HepG2 (cell line): ENCODE results near the gene USE1. TPM values are rescaled to one million over a fixed set of nuclear protein-coding genes. Genes with fewer than 3 reads are reported as not detected.
A peak's percentile ranks its signal among the peaks of the same experiment; 100 is the strongest.

ENCODE experiments used
- GPN1 ChIP-seq: sonication (generic); formaldehyde crosslinking; IDR thresholded peaks from 2 replicates; pipeline ENCODE4 v1.5.1; 2020; ENCODE audit warnings: missing genetic modification reagents, borderline replicate concordance
- PLRG1 ChIP-seq: fragments of 450-650 bp; conservative IDR thresholded peaks from 2 replicates; pipeline ENCODE4 v1.6.1; 2016
- RAD21 ChIP-seq: fragments of 450-650 bp; formaldehyde crosslinking; IDR thresholded peaks from 2 replicates; pipeline ENCODE4 v1.5.0; 2020; ENCODE audit warnings: mild to moderate bottlenecking
- SPEN ChIP-seq: sonication (generic); formaldehyde crosslinking; IDR thresholded peaks from 2 replicates; pipeline ENCODE4 v1.5.1; 2020; ENCODE audit warnings: low read depth, mild to moderate bottlenecking, missing genetic modification reagents
- SUZ12 ChIP-seq: fragments of 150-350 bp; IDR thresholded peaks from 2 replicates; pipeline ENCODE4 v1.6.1; 2014; ENCODE audit warnings: low read depth, low read length
- WIZ ChIP-seq: sonication (generic); formaldehyde crosslinking; IDR thresholded peaks from 2 replicates; pipeline ENCODE4 v1.5.1; 2020; ENCODE audit warnings: mild to moderate bottlenecking, missing genetic modification reagents
- ZNF234 ChIP-seq: sonication (generic); formaldehyde crosslinking; conservative IDR thresholded peaks from 2 replicates; pipeline ENCODE4 v1.5.1; 2020; ENCODE audit warnings: mild to moderate bottlenecking, missing genetic modification reagents
- ZNF274 ChIP-seq: sonication (generic); formaldehyde crosslinking; IDR thresholded peaks from 2 replicates; pipeline ENCODE4 v1.5.1; 2020; ENCODE audit warnings: mild to moderate bottlenecking, missing genetic modification reagents
- ZNF354B ChIP-seq: sonication (generic); formaldehyde crosslinking; IDR thresholded peaks from 2 replicates; pipeline ENCODE4 v1.8.0; 2022; ENCODE audit warnings: mild to moderate bottlenecking, missing genetic modification reagents
- ZNF562 ChIP-seq: sonication (generic); formaldehyde crosslinking; IDR thresholded peaks from 2 replicates; pipeline ENCODE4 v1.8.0; 2022; ENCODE audit warnings: missing genetic modification reagents, borderline replicate concordance
- polyA plus RNA-seq, 8 experiments: library from polyadenylated mRNA; depleted of rRNA in 3 of 8; stranded (reverse) in 7 of 8; unstranded in 1 of 8; fragments of >200 nt; fragmentation: Illumina TruSeq in 4 of 8; extraction: Trizol in 4 of 8; gene quantifications; 2 replicates each; pipeline versions ENCODE4 v1.2.1 to v1.2.3, GENCODE V29; 2011 to 2016; ENCODE audit warnings: low read depth in 4 of 8, missing spikeins in 1 of 8, mixed read lengths in 1 of 8; ENCODE audit not compliant: insufficient read depth in 1 of 8
- total RNA-seq, 5 experiments: library from RNA; depleted of rRNA; stranded (reverse); fragments of >200 nt; fragmentation: Illumina TruSeq; extraction: Trizol; gene quantifications; 2 replicates each; pipeline ENCODE4 v1.2.3, GENCODE V29; 2016; ENCODE audit warnings: low read depth in 1 of 5
- TF ChIP-seq, protein P1 (sequence below), 2 experiments: fragments of 450-650 bp in 1 of 2; sonication (generic) in 1 of 2; formaldehyde crosslinking in 1 of 2; IDR thresholded peaks; 2 replicates each; pipeline versions ENCODE4 v1.6.1 to v1.8.0; 2016 to 2022; ENCODE audit warnings: antibody characterized with exemption in 1 of 2, mild to moderate bottlenecking in 1 of 2, missing genetic modification reagents in 1 of 2
- TF ChIP-seq, protein P2 (sequence below): sonication (generic); formaldehyde crosslinking; IDR thresholded peaks from 2 replicates; pipeline ENCODE4 v1.5.1; 2020; ENCODE audit warnings: mild to moderate bottlenecking, missing genetic modification reagents, borderline replicate concordance

USE1 gene
- total and polyA plus RNA-seq, 2 of the 13 experiments (the other 11 are each of a cell fraction or from before 2014, with no cell fraction given), result 9.9 to 17.6 TPM

DNA sequence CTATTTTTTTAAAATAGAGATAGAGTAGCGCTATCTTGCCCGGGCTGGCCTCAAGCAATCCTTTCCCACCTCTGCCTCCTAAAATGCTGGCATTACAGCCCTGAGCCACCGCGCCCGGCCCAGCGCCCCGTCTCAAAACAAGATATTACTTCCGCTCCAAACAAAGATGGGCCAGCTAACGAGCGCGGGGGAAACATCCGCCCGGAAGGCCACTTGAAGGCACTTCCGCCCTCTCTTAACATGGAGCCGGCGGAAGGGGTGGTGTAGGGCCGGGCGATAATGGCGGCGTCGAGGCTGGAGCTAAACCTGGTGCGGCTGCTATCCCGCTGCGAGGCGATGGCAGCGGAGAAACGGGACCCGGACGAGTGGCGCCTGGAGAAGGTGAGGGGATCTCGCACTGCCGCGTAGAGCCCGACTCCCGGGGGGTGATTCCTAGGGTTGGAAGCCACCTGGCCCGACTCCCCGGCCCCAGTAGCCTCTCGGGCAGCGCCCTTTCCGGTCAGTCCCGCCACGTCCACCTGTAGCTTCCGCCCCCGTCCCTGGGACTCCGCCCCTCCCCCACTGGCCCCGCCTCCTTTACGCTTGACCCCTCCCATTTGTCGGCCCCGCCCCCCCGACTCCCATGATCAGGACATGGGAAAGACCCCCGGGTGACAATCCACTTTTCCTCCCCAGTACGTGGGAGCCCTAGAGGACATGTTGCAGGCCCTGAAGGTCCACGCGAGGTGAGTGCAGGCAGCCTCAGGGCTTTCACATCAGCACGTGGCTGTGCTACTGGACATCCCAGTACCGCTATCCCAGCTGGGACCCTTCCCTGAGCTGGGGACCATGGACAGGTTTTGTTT lies at the start of gene USE1 (continued):
- TF ChIP-seq, protein P1, sequence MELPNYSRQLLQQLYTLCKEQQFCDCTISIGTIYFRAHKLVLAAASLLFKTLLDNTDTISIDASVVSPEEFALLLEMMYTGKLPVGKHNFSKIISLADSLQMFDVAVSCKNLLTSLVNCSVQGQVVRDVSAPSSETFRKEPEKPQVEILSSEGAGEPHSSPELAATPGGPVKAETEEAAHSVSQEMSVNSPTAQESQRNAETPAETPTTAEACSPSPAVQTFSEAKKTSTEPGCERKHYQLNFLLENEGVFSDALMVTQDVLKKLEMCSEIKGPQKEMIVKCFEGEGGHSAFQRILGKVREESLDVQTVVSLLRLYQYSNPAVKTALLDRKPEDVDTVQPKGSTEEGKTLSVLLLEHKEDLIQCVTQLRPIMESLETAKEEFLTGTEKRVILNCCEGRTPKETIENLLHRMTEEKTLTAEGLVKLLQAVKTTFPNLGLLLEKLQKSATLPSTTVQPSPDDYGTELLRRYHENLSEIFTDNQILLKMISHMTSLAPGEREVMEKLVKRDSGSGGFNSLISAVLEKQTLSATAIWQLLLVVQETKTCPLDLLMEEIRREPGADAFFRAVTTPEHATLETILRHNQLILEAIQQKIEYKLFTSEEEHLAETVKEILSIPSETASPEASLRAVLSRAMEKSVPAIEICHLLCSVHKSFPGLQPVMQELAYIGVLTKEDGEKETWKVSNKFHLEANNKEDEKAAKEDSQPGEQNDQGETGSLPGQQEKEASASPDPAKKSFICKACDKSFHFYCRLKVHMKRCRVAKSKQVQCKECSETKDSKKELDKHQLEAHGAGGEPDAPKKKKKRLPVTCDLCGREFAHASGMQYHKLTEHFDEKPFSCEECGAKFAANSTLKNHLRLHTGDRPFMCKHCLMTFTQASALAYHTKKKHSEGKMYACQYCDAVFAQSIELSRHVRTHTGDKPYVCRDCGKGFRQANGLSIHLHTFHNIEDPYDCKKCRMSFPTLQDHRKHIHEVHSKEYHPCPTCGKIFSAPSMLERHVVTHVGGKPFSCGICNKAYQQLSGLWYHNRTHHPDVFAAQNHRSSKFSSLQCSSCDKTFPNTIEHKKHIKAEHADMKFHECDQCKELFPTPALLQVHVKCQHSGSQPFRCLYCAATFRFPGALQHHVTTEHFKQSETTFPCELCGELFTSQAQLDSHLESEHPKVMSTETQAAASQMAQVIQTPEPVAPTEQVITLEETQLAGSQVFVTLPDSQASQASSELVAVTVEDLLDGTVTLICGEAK (IDR thresholded peaks at IDR 0.05), result peak; percentile 71
- TF ChIP-seq, protein P1 (CRISPR knock-in tag; IDR thresholded peaks at IDR 0.05), result no peak
- no peak for TF ChIP-seq SUZ12
- peak; percentile 68 for TF ChIP-seq RAD21 (CRISPR knock-in tag)
- peak; percentile 77; the same call in 1 of the 2 replicates for TF ChIP-seq SPEN (CRISPR knock-in tag)
- no peak for TF ChIP-seq WIZ (CRISPR knock-in tag)
- TF ChIP-seq GPN1, result no peak
- TF ChIP-seq ZNF354B (CRISPR knock-in tag), result no peak
- no peak for TF ChIP-seq ZNF562 (CRISPR knock-in tag)
- TF ChIP-seq ZNF274 (CRISPR knock-in tag), result peak; percentile 82
- no peak for TF ChIP-seq PLRG1
- TF ChIP-seq, protein P2, sequence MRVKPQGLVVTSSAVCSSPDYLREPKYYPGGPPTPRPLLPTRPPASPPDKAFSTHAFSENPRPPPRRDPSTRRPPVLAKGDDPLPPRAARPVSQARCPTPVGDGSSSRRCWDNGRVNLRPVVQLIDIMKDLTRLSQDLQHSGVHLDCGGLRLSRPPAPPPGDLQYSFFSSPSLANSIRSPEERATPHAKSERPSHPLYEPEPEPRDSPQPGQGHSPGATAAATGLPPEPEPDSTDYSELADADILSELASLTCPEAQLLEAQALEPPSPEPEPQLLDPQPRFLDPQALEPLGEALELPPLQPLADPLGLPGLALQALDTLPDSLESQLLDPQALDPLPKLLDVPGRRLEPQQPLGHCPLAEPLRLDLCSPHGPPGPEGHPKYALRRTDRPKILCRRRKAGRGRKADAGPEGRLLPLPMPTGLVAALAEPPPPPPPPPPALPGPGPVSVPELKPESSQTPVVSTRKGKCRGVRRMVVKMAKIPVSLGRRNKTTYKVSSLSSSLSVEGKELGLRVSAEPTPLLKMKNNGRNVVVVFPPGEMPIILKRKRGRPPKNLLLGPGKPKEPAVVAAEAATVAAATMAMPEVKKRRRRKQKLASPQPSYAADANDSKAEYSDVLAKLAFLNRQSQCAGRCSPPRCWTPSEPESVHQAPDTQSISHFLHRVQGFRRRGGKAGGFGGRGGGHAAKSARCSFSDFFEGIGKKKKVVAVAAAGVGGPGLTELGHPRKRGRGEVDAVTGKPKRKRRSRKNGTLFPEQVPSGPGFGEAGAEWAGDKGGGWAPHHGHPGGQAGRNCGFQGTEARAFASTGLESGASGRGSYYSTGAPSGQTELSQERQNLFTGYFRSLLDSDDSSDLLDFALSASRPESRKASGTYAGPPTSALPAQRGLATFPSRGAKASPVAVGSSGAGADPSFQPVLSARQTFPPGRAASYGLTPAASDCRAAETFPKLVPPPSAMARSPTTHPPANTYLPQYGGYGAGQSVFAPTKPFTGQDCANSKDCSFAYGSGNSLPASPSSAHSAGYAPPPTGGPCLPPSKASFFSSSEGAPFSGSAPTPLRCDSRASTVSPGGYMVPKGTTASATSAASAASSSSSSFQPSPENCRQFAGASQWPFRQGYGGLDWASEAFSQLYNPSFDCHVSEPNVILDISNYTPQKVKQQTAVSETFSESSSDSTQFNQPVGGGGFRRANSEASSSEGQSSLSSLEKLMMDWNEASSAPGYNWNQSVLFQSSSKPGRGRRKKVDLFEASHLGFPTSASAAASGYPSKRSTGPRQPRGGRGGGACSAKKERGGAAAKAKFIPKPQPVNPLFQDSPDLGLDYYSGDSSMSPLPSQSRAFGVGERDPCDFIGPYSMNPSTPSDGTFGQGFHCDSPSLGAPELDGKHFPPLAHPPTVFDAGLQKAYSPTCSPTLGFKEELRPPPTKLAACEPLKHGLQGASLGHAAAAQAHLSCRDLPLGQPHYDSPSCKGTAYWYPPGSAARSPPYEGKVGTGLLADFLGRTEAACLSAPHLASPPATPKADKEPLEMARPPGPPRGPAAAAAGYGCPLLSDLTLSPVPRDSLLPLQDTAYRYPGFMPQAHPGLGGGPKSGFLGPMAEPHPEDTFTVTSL (CRISPR knock-in tag), result 0 out of 2 replicates have a peak, but pooled peaks have one; percentile 43
- TF ChIP-seq ZNF234 (CRISPR knock-in tag), result no peak
